ENCODE data around the gene SNX30.

The SNX30 gene

DNA sequence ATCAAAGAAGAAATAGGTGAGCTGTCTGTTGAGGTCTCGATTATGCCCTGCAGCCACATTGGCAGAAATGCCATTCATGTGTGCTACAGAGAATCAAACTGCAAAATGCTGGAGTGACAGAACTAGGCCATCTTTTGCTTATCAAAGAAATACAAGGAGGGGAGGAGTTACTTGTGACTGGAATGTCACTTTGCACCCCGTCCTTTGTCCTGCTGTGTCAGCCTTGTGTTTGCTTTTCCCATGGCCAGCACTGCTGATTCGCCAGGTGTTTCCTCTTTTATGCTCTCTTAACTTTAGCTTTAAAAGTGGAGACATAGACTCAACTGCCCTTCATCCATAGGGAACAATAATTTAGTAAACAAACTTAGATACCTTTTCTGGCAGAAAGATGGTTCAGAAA, 85.8 kb downstream of the SNX30 start:
- H3K9ac ChIP-seq (ENCODE audit: low read length) = no peak overlapping the region
- no peak overlapping the region for H3K4me2 ChIP-seq (ENCODE audit: low read length)
- H3K36me3 ChIP-seq (ENCODE audit: insufficient read depth, low read length) = peaks cover 50% of the 10 kb centered on the region
- H3F3A ChIP-seq (ENCODE audit: insufficient read depth, low read length) = no peaks in the 10 kb centered on the region
- H3K9me3 ChIP-seq (ENCODE audit: low read length) = no peaks in the 10 kb centered on the region
- H3K79me2 ChIP-seq (ENCODE audit: insufficient read depth, low read length) = no peaks in the 10 kb centered on the region
- no peak overlapping the region for H3K27ac ChIP-seq (ENCODE audit: low read depth, low read length, poor library complexity, severe bottlenecking)
- H3K9me2 ChIP-seq (ENCODE audit: low read depth, low read length) = no peaks in the 10 kb centered on the region
- no peaks in the 10 kb centered on the region for H4K20me1 ChIP-seq (ENCODE audit: insufficient read depth, low read length)
- H3K4me3 ChIP-seq (ENCODE audit: low read depth, low read length, poor library complexity, severe bottlenecking) = no peak overlapping the region
- H2AFZ ChIP-seq (ENCODE audit: low read length) = no peak overlapping the region
- H3K4me1 ChIP-seq (ENCODE audit: insufficient read depth, low read length, severe bottlenecking) = no peaks in the 10 kb centered on the region
- no peak for TF ChIP-seq EZH2 (IDR thresholded peaks at IDR 0.05; ENCODE audit: borderline replicate concordance, low read length)
- TF ChIP-seq, protein P1, sequence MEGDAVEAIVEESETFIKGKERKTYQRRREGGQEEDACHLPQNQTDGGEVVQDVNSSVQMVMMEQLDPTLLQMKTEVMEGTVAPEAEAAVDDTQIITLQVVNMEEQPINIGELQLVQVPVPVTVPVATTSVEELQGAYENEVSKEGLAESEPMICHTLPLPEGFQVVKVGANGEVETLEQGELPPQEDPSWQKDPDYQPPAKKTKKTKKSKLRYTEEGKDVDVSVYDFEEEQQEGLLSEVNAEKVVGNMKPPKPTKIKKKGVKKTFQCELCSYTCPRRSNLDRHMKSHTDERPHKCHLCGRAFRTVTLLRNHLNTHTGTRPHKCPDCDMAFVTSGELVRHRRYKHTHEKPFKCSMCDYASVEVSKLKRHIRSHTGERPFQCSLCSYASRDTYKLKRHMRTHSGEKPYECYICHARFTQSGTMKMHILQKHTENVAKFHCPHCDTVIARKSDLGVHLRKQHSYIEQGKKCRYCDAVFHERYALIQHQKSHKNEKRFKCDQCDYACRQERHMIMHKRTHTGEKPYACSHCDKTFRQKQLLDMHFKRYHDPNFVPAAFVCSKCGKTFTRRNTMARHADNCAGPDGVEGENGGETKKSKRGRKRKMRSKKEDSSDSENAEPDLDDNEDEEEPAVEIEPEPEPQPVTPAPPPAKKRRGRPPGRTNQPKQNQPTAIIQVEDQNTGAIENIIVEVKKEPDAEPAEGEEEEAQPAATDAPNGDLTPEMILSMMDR (IDR thresholded peaks at IDR 0.05; ENCODE audit: low read length) = no peak
- no peaks in the 10 kb centered on the region for H3K27me3 ChIP-seq (ENCODE audit: insufficient read depth, low read length)

DNA sequence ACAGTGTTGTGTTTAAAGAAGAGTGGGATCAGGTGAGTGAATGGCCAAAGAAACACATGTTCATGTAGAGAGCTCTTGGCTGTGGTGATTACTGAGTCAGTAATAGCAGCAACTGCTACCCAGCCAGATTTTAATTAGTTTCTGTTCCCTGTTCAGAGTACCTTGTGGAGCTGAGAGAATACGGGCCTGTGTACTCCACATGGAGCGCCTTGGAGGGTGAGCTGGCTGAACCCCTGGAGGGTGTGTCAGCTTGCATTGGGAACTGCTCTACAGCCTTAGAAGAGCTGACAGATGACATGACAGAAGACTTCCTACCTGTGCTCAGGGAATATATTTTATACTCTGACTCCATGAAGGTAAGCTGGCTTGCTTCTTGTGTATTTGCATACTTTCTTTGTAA, 87.8 kb downstream of the SNX30 start:
- Histone ChIP-seq H3K9ac (ENCODE audit: low read length) (no peak overlapping the region), H3K9me3 (ENCODE audit: low read length) (no peaks in the 10 kb centered on the region), H3F3A (ENCODE audit: insufficient read depth, low read length) (no peaks in the 10 kb centered on the region), H3K79me2 (ENCODE audit: insufficient read depth, low read length) (no peaks in the 10 kb centered on the region), H3K4me2 (ENCODE audit: low read length) (no peak overlapping the region), H4K20me1 (ENCODE audit: insufficient read depth, low read length) (no peaks in the 10 kb centered on the region), H3K4me1 (ENCODE audit: insufficient read depth, low read length, severe bottlenecking) (no peaks in the 10 kb centered on the region), H3K36me3 (ENCODE audit: insufficient read depth, low read length) (peaks cover 42% of the 10 kb centered on the region), H3K27me3 (ENCODE audit: insufficient read depth, low read length) (no peaks in the 10 kb centered on the region), H3K4me3 (ENCODE audit: low read depth, low read length, poor library complexity, severe bottlenecking) (no peak overlapping the region), H3K9me2 (ENCODE audit: low read depth, low read length) (no peaks in the 10 kb centered on the region), H2AFZ (ENCODE audit: low read length) (no peak overlapping the region), H3K27ac (ENCODE audit: low read depth, low read length, poor library complexity, severe bottlenecking) (no peak overlapping the region)
- TF ChIP-seq, protein P1 (IDR thresholded peaks at IDR 0.05; ENCODE audit: low read length) = no peak
- TF ChIP-seq EZH2 (IDR thresholded peaks at IDR 0.05; ENCODE audit: borderline replicate concordance, low read length) = no peak

DNA sequence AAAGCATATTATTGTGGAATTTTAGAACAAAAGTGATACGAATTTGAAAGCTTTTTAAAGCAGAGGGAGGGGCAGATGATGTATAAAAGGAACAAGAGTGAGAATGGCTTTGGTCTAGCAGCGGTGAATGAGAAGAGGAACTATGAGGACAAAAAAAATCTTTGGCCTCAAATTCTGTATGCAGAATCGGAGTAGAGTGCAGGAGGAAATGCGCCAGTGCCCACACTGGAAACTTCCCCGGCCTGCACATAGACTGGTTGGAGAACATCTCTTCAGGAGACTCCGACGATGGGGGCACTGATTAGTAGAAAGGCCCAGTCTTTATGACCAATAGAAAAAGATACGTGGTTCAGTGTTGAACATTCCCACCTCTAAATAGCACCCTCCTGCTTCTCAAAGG, 88.8 kb downstream of the SNX30 start:
- Histone ChIP-seq H3K9ac (ENCODE audit: low read length) (no peak overlapping the region), H3K9me2 (ENCODE audit: low read depth, low read length) (no peaks in the 10 kb centered on the region), H3K4me2 (ENCODE audit: low read length) (no peak overlapping the region), H3F3A (ENCODE audit: insufficient read depth, low read length) (no peaks in the 10 kb centered on the region), H2AFZ (ENCODE audit: low read length) (no peak overlapping the region), H3K9me3 (ENCODE audit: low read length) (no peaks in the 10 kb centered on the region), H3K79me2 (ENCODE audit: insufficient read depth, low read length) (no peaks in the 10 kb centered on the region), H3K27me3 (ENCODE audit: insufficient read depth, low read length) (no peaks in the 10 kb centered on the region), H3K27ac (ENCODE audit: low read depth, low read length, poor library complexity, severe bottlenecking) (no peak overlapping the region), H3K4me1 (ENCODE audit: insufficient read depth, low read length, severe bottlenecking) (no peaks in the 10 kb centered on the region), H3K36me3 (ENCODE audit: insufficient read depth, low read length) (peaks cover 39% of the 10 kb centered on the region), H3K4me3 (ENCODE audit: low read depth, low read length, poor library complexity, severe bottlenecking) (no peak overlapping the region), H4K20me1 (ENCODE audit: insufficient read depth, low read length) (no peaks in the 10 kb centered on the region)
- TF ChIP-seq, protein P1 (IDR thresholded peaks at IDR 0.05; ENCODE audit: low read length) = no peak
- no peak for TF ChIP-seq EZH2 (IDR thresholded peaks at IDR 0.05; ENCODE audit: borderline replicate concordance, low read length)
